K562 (cell line): ENCODE measurements around the gene PSMA2.

Experiments
- GATA2 ChIP-seq: sonication (generic); formaldehyde crosslinking; IDR thresholded peaks from 2 replicates; pipeline ENCODE4 v1.4.0; 2020; ENCODE audit warnings: mild to moderate bottlenecking, missing genetic modification reagents
- TF ChIP-seq, protein P1 (sequence below): sonication (generic); formaldehyde crosslinking; IDR thresholded peaks from 2 replicates; pipeline ENCODE4 v1.8.1; 2023; ENCODE audit warnings: mild to moderate bottlenecking, missing genetic modification reagents
- TF ChIP-seq, protein P2 (sequence below), 3 experiments: fragments of 200-800 bp in 1 of 3; fragments of 250-450 bp in 1 of 3; fragments of 450-650 bp in 1 of 3; sonication (Bioruptor Pico) in 1 of 3; sonication (Bioruptor generic) in 1 of 3; formaldehyde crosslinking in 1 of 3; IDR thresholded peaks; 2 replicates each; pipeline versions ENCODE4 v1.6.1 to v1.8.0; 2016 to 2022; ENCODE audit warnings: mild to moderate bottlenecking in 2 of 3, missing genetic modification characterization in 2 of 3, missing compliant biosample characterization in 1 of 3, moderate library complexity in 1 of 3
- TF ChIP-seq, protein P3 (sequence below), 3 experiments: IDR thresholded peaks in 2 of 3; conservative IDR thresholded peaks in 1 of 3; 2 replicates each; pipeline ENCODE4 v1.5.1; 2011 to 2012; ENCODE audit warnings: low read length in 3 of 3, mild to moderate bottlenecking in 3 of 3, control low read depth in 2 of 3, improper control_type of control experiment in 1 of 3, inconsistent platforms in 1 of 3, low read depth in 1 of 3, mixed read lengths in 1 of 3, moderate library complexity in 1 of 3; ENCODE audit not compliant: insufficient read depth in 2 of 3

DNA sequence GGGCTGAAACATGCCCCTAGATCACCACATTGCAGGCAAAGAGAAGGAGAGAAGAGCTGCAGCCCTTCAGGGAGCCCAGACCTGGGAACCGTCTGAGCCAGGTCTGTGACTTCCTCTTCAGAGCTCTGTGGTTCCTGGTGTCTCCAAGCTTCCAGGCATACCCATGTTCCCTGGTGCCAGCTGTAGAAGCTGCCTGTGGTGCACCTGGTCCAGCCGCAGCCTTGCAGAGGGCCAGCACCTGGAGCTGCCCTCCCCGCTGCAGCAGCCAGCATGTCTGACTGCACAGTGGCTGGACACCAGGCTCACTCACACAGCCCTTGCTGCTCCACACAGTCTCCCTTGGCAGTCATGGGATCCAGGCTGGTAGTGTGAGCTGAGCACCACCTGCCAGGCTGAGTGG is 53.7 kb downstream of the PSMA2 start:
- TF ChIP-seq, protein P1, sequence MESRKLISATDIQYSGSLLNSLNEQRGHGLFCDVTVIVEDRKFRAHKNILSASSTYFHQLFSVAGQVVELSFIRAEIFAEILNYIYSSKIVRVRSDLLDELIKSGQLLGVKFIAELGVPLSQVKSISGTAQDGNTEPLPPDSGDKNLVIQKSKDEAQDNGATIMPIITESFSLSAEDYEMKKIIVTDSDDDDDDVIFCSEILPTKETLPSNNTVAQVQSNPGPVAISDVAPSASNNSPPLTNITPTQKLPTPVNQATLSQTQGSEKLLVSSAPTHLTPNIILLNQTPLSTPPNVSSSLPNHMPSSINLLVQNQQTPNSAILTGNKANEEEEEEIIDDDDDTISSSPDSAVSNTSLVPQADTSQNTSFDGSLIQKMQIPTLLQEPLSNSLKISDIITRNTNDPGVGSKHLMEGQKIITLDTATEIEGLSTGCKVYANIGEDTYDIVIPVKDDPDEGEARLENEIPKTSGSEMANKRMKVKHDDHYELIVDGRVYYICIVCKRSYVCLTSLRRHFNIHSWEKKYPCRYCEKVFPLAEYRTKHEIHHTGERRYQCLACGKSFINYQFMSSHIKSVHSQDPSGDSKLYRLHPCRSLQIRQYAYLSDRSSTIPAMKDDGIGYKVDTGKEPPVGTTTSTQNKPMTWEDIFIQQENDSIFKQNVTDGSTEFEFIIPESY (CRISPR knock-in tag), result no peak
- no peak for TF ChIP-seq GATA2 (CRISPR knock-in tag)
- TF ChIP-seq, protein P2, sequence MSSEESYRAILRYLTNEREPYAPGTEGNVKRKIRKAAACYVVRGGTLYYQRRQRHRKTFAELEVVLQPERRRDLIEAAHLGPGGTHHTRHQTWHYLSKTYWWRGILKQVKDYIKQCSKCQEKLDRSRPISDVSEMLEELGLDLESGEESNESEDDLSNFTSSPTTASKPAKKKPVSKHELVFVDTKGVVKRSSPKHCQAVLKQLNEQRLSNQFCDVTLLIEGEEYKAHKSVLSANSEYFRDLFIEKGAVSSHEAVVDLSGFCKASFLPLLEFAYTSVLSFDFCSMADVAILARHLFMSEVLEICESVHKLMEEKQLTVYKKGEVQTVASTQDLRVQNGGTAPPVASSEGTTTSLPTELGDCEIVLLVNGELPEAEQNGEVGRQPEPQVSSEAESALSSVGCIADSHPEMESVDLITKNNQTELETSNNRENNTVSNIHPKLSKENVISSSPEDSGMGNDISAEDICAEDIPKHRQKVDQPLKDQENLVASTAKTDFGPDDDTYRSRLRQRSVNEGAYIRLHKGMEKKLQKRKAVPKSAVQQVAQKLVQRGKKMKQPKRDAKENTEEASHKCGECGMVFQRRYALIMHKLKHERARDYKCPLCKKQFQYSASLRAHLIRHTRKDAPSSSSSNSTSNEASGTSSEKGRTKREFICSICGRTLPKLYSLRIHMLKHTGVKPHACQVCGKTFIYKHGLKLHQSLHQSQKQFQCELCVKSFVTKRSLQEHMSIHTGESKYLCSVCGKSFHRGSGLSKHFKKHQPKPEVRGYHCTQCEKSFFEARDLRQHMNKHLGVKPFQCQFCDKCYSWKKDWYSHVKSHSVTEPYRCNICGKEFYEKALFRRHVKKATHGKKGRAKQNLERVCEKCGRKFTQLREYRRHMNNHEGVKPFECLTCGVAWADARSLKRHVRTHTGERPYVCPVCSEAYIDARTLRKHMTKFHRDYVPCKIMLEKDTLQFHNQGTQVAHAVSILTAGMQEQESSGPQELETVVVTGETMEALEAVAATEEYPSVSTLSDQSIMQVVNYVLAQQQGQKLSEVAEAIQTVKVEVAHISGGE (CRISPR knock-in tag; IDR thresholded peaks at IDR 0.05), result no peak
- TF ChIP-seq, protein P3, sequence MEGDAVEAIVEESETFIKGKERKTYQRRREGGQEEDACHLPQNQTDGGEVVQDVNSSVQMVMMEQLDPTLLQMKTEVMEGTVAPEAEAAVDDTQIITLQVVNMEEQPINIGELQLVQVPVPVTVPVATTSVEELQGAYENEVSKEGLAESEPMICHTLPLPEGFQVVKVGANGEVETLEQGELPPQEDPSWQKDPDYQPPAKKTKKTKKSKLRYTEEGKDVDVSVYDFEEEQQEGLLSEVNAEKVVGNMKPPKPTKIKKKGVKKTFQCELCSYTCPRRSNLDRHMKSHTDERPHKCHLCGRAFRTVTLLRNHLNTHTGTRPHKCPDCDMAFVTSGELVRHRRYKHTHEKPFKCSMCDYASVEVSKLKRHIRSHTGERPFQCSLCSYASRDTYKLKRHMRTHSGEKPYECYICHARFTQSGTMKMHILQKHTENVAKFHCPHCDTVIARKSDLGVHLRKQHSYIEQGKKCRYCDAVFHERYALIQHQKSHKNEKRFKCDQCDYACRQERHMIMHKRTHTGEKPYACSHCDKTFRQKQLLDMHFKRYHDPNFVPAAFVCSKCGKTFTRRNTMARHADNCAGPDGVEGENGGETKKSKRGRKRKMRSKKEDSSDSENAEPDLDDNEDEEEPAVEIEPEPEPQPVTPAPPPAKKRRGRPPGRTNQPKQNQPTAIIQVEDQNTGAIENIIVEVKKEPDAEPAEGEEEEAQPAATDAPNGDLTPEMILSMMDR (IDR thresholded peaks at IDR 0.05 in 2 of 3, conservative IDR thresholded peaks at IDR 0.05 in 1 of 3; ENCODE audit: insufficient read depth in 2 of 3, low read depth in 1 of 3, low read length in 3 of 3), result no peak
